SK-N-SH (cell line): Measurements from ENCODE around the gene EGFLAM. TPM values are rescaled to one million over a fixed set of nuclear protein-coding genes. Genes with fewer than 3 reads are reported as not detected.
A peak's percentile ranks its signal among the peaks of the same experiment; 100 is the strongest.

ENCODE experiments used
- CHD2 ChIP-seq: fragments of 150-350 bp; IDR thresholded peaks from 2 replicates; pipeline ENCODE4 v1.6.1; 2018; ENCODE audit warnings: low read length; ENCODE audit not compliant: partially characterized antibody
- CTCF ChIP-seq: fragments of 200-600 bp; sonication (generic); IDR thresholded peaks from 2 replicates; pipeline ENCODE4 v1.6.1; 2017; ENCODE audit warnings: antibody characterized with exemption, mild to moderate bottlenecking, moderate library complexity
- EP300 ChIP-seq, 2 experiments: IDR thresholded peaks; 2 replicates each; pipeline versions ENCODE4 v1.4.0 to v1.6.1; 2012; ENCODE audit warnings: borderline replicate concordance in 1 of 2, low read depth in 1 of 2, low read length in 1 of 2
- EZH2phosphoT487 ChIP-seq: fragments of 200-600 bp; sonication (generic); IDR thresholded peaks from 2 replicates; pipeline ENCODE4 v1.6.1; 2017; ENCODE audit warnings: low read depth, mixed run types, mild to moderate bottlenecking, antibody characterized with exemption, moderate library complexity, borderline replicate concordance
- FOXJ3 ChIP-seq: sonication (generic); formaldehyde crosslinking; IDR thresholded peaks from 2 replicates; pipeline ENCODE4 v1.5.1; 2020; ENCODE audit warnings: mild to moderate bottlenecking, missing genetic modification reagents
- FOXM1 ChIP-seq: IDR thresholded peaks from 2 replicates; pipeline ENCODE4 v1.4.0; 2012; ENCODE audit warnings: low read depth, mild to moderate bottlenecking
- GATA2 ChIP-seq: sonication (generic); formaldehyde crosslinking; IDR thresholded peaks from 2 replicates; pipeline ENCODE4 v1.5.0; 2020; ENCODE audit warnings: mild to moderate bottlenecking, missing genetic modification reagents
- IRF3 ChIP-seq: fragments of 150-350 bp; IDR thresholded peaks from 2 replicates; pipeline ENCODE4 v1.6.1; 2016; ENCODE audit warnings: mild to moderate bottlenecking, low read depth, low read length
- MAX ChIP-seq: IDR thresholded peaks from 2 replicates; pipeline ENCODE4 v1.4.0; 2012; ENCODE audit warnings: low read depth
- NFIC ChIP-seq: IDR thresholded peaks from 2 replicates; pipeline ENCODE4 v1.4.0; 2012; ENCODE audit warnings: borderline replicate concordance
- PBX3 ChIP-seq: IDR thresholded peaks from 2 replicates; pipeline ENCODE4; 2012
- POLR2AphosphoS5 ChIP-seq: IDR thresholded peaks from 2 replicates; pipeline ENCODE4 v1.6.1; 2012; ENCODE audit warnings: low read depth, low read length
- RAD21 ChIP-seq: IDR thresholded peaks from 2 replicates; pipeline ENCODE4 v1.6.1; 2012; ENCODE audit warnings: mild to moderate bottlenecking, low read length
- RFX5 ChIP-seq: IDR thresholded peaks from 2 replicates; pipeline ENCODE4 v1.6.1; 2012; ENCODE audit warnings: mild to moderate bottlenecking, improper control_type of control experiment, low read length
- RXRA ChIP-seq: IDR thresholded peaks from 2 replicates; pipeline ENCODE4 v1.4.0; 2012; ENCODE audit warnings: low read depth, mild to moderate bottlenecking, borderline replicate concordance
- SIN3A ChIP-seq: IDR thresholded peaks from 2 replicates; pipeline ENCODE4 v1.6.1; 2012; ENCODE audit warnings: low read depth, mild to moderate bottlenecking, low read length, moderate library complexity, borderline replicate concordance
- SMC3 ChIP-seq: IDR thresholded peaks from 2 replicates; pipeline ENCODE4 v1.6.1; 2012; ENCODE audit warnings: low read depth, low read length, improper control_type of control experiment
- TAF1 ChIP-seq: IDR thresholded peaks from 2 replicates; pipeline ENCODE4 v1.6.1; 2012; ENCODE audit warnings: low read depth, mild to moderate bottlenecking, low read length, moderate library complexity, borderline replicate concordance
- TCF12 ChIP-seq: IDR thresholded peaks from 2 replicates; pipeline ENCODE4 v1.4.0; 2012
- TEAD4 ChIP-seq: IDR thresholded peaks from 2 replicates; pipeline ENCODE4 v1.4.0; 2012; ENCODE audit warnings: mild to moderate bottlenecking, borderline replicate concordance; ENCODE audit not compliant: insufficient read depth
- polyA plus RNA-seq, 3 experiments: library from polyadenylated mRNA; depleted of rRNA; stranded (reverse); fragments of >200 nt; gene quantifications; 2 replicates each; pipeline ENCODE4 v1.2.3, GENCODE V29; 2012

EGFLAM gene
- polyA plus RNA-seq, 1 of the 3 experiments (the other 2 are of a cell fraction) = 0.05 TPM

GRCh38 chr5:38316544-38317224 is 58.3 kb downstream of the EGFLAM start (continued):
- TF ChIP-seq PBX3 = no peak
- no peak for TF ChIP-seq EZH2phosphoT487
- no peak for TF ChIP-seq FOXM1
- peak; percentile 84 for TF ChIP-seq TCF12
- TF ChIP-seq SMC3 = no peak
- TF ChIP-seq EP300 (IDR thresholded peaks at IDR 0.05; ENCODE audit: borderline replicate concordance in 1 of 2, low read depth in 1 of 2, low read length in 1 of 2) = peak in 1 of 2 experiments; percentile 86; a peak in 2 of 4 replicates
- 0 out of 2 replicates have a peak, but pooled peaks have one; percentile 48 for TF ChIP-seq MAX
- no peak for TF ChIP-seq RFX5
- TF ChIP-seq RXRA = no peak
- TF ChIP-seq IRF3 = no peak
- no peak for TF ChIP-seq TEAD4
- TF ChIP-seq RAD21 = peak; percentile 50
- peak; percentile 81 for TF ChIP-seq GATA2 (CRISPR knock-in tag)
- TF ChIP-seq FOXJ3 = peak; percentile 71
- no peak for TF ChIP-seq NFIC
- no peak for TF ChIP-seq SIN3A
- 0 out of 2 replicates have a peak, but pooled peaks have one; percentile 10 for TF ChIP-seq CTCF
- TF ChIP-seq POLR2AphosphoS5 = peak; percentile 44; the same call in 1 of the 2 replicates
- peak; percentile 83 for TF ChIP-seq CHD2
- TF ChIP-seq TAF1 = no peak
